GM12878 (cell line): ENCODE measurements around the gene PNMA1. TPM values are rescaled to one million over a fixed set of nuclear protein-coding genes. Genes with fewer than 3 reads are reported as not detected.

Experiments used
- BMI1 ChIP-seq: fragments of 450-650 bp; IDR thresholded peaks from 2 replicates; pipeline ENCODE4 v1.6.1; 2016; ENCODE audit warnings: mild to moderate bottlenecking, moderate library complexity, borderline replicate concordance
- FOXK2 ChIP-seq: fragments of 450-650 bp; IDR thresholded peaks from 2 replicates; pipeline ENCODE4 v1.6.1; 2017; ENCODE audit warnings: mild to moderate bottlenecking, moderate library complexity
- HDGF ChIP-seq: fragments of 450-650 bp; IDR thresholded peaks from 2 replicates; pipeline ENCODE4 v1.6.1; 2016; ENCODE audit warnings: antibody characterized with exemption
- IKZF2 ChIP-seq, 2 experiments: fragments of 450-650 bp; IDR thresholded peaks; 2 replicates each; pipeline ENCODE4 v1.6.1; 2017; ENCODE audit warnings: mild to moderate bottlenecking in 2 of 2, moderate library complexity in 2 of 2
- MYC ChIP-seq: IDR thresholded peaks from 2 replicates; pipeline ENCODE4 v1.6.1; 2011; ENCODE audit warnings: mild to moderate bottlenecking, low read length, moderate library complexity, inconsistent platforms; ENCODE audit not compliant: insufficient read depth, insufficient replicate concordance, insufficient read length, severe bottlenecking
- NBN ChIP-seq: fragments of 450-650 bp; IDR thresholded peaks from 2 replicates; pipeline ENCODE4 v1.6.1; 2016
- NFIC ChIP-seq: IDR thresholded peaks from 2 replicates; pipeline ENCODE4 v1.6.1; 2012; ENCODE audit warnings: low read depth, mild to moderate bottlenecking, inconsistent platforms, low read length, moderate library complexity
- NRF1 ChIP-seq: conservative IDR thresholded peaks from 2 replicates; pipeline ENCODE4 v1.6.1; 2011; ENCODE audit warnings: mild to moderate bottlenecking, low read depth, low read length, improper control_type of control experiment
- PAX5 ChIP-seq: IDR thresholded peaks from 2 replicates; pipeline ENCODE4 v1.6.1; 2011; ENCODE audit warnings: low read depth, low read length, borderline replicate concordance
- POU2F2 ChIP-seq: IDR thresholded peaks from 3 replicates; pipeline ENCODE4 v1.6.1; 2011; ENCODE audit warnings: low read depth, mild to moderate bottlenecking, low read length, borderline replicate concordance
- RFX5 ChIP-seq: IDR thresholded peaks from 2 replicates; pipeline ENCODE4 v1.6.1; 2011; ENCODE audit warnings: low read depth, low read length, improper control_type of control experiment
- TAF1 ChIP-seq: IDR thresholded peaks from 2 replicates; pipeline ENCODE4 v1.6.1; 2011; ENCODE audit warnings: mild to moderate bottlenecking, low read depth, low read length, borderline replicate concordance
- TCF7 ChIP-seq: IDR thresholded peaks from 2 replicates; pipeline ENCODE4 v1.6.1; 2014; ENCODE audit warnings: antibody characterized with exemption, borderline replicate concordance
- YBX1 ChIP-seq: fragments of 450-650 bp; IDR thresholded peaks from 2 replicates; pipeline ENCODE4 v1.6.1; 2016; ENCODE audit warnings: antibody characterized with exemption
- YY1 ChIP-seq: IDR thresholded peaks from 2 replicates; pipeline ENCODE4 v1.6.1; 2011; ENCODE audit warnings: low read depth, mild to moderate bottlenecking, low read length
- polyA plus RNA-seq, 11 experiments: library from polyadenylated mRNA; depleted of rRNA in 4 of 11; unstranded in 6 of 11; stranded (reverse) in 5 of 11; fragments of >200 nt; fragmentation: Nextera tagmentation in 4 of 11; fragmentation: Illumina TruSeq in 1 of 11; extraction: Ambion mirVana in 4 of 11; extraction: Trizol in 1 of 11; gene quantifications; 1 replicate in 1 of 11; 2 replicates in 10 of 11; pipeline versions ENCODE4 v1.2.1 to v1.2.3, GENCODE V29; 2011 to 2016; ENCODE audit warnings: inconsistent platforms in 2 of 11, missing spikeins in 2 of 11, low read depth in 1 of 11
- total RNA-seq, 4 experiments: library from RNA; depleted of rRNA in 3 of 4; stranded (reverse); fragments of >200 nt in 3 of 4; fragmentation: Illumina TruSeq in 1 of 4; extraction: Trizol in 1 of 4; gene quantifications; 2 replicates each; pipeline versions ENCODE4 v1.2.1 to v1.2.3, GENCODE V29; 2013 to 2021
- TF ChIP-seq, protein P1 (sequence below): fragments of 450-650 bp; IDR thresholded peaks from 2 replicates; pipeline ENCODE4 v1.6.1; 2016; ENCODE audit warnings: mild to moderate bottlenecking, moderate library complexity, borderline replicate concordance
- TF ChIP-seq, protein P2 (sequence below): IDR thresholded peaks from 2 replicates; pipeline ENCODE4 v1.6.1; 2012; ENCODE audit warnings: low read depth, low read length, improper control_type of control experiment
- TF ChIP-seq, protein P3 (sequence below): fragments of 450-650 bp; IDR thresholded peaks from 2 replicates; pipeline ENCODE4 v1.6.1; 2017; ENCODE audit warnings: mild to moderate bottlenecking, moderate library complexity
- TF ChIP-seq, protein P4 (sequence below): fragments of 450-650 bp; IDR thresholded peaks from 2 replicates; pipeline ENCODE4 v1.6.1; 2016; ENCODE audit warnings: mild to moderate bottlenecking

The PNMA1 gene
- total and polyA plus RNA-seq, 10 of the 15 experiments (the other 5 are each of a cell fraction or from before 2014, with no cell fraction given): 1.8 to 39.3 (median 11.1) TPM

DNA sequence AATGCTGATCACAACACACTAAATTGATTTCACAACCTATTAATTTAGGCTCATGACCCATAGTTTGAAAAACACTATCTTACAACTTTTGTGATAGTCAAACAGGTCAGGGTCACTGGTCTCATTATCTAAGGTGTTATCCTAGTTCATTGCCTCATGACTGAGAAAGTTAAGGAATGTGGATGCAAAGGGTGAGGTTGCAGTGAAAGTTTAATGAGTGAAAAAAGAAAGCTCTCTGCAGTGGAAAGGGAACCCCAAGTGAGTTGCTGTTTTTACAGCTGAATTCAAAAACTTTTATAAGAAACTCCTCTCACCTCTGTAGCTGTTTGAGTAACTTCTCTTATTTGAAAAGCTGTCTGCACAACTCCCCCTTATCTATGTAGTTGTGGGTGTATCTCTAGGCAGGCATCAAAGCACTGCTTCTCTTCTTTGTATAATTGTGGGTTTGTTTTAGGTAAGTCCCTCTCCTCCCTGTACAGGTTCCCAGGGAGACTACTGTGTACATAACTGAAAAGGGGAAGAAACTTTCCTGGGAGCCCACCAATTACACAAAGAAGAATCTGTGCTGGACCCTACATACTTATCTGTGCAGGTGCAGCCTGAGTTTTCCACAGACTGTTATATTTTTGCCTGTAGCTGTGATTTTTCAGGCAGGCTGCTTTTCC, 50.5 kb downstream of the PNMA1 start (continued):
- TF ChIP-seq, protein P1, sequence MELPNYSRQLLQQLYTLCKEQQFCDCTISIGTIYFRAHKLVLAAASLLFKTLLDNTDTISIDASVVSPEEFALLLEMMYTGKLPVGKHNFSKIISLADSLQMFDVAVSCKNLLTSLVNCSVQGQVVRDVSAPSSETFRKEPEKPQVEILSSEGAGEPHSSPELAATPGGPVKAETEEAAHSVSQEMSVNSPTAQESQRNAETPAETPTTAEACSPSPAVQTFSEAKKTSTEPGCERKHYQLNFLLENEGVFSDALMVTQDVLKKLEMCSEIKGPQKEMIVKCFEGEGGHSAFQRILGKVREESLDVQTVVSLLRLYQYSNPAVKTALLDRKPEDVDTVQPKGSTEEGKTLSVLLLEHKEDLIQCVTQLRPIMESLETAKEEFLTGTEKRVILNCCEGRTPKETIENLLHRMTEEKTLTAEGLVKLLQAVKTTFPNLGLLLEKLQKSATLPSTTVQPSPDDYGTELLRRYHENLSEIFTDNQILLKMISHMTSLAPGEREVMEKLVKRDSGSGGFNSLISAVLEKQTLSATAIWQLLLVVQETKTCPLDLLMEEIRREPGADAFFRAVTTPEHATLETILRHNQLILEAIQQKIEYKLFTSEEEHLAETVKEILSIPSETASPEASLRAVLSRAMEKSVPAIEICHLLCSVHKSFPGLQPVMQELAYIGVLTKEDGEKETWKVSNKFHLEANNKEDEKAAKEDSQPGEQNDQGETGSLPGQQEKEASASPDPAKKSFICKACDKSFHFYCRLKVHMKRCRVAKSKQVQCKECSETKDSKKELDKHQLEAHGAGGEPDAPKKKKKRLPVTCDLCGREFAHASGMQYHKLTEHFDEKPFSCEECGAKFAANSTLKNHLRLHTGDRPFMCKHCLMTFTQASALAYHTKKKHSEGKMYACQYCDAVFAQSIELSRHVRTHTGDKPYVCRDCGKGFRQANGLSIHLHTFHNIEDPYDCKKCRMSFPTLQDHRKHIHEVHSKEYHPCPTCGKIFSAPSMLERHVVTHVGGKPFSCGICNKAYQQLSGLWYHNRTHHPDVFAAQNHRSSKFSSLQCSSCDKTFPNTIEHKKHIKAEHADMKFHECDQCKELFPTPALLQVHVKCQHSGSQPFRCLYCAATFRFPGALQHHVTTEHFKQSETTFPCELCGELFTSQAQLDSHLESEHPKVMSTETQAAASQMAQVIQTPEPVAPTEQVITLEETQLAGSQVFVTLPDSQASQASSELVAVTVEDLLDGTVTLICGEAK: no peak
- TF ChIP-seq IKZF2 (IDR thresholded peaks at IDR 0.05): peak; percentile 75 to 79
- TF ChIP-seq YY1: no peak
- 0 out of 3 replicates have a peak, but pooled peaks have one; percentile 25 for TF ChIP-seq POU2F2
- no peak for TF ChIP-seq MYC
- TF ChIP-seq NRF1: no peak
- TF ChIP-seq, protein P2, sequence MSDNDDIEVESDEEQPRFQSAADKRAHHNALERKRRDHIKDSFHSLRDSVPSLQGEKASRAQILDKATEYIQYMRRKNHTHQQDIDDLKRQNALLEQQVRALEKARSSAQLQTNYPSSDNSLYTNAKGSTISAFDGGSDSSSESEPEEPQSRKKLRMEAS: no peak
- TF ChIP-seq FOXK2: no peak
- TF ChIP-seq HDGF: no peak
- TF ChIP-seq, protein P3, sequence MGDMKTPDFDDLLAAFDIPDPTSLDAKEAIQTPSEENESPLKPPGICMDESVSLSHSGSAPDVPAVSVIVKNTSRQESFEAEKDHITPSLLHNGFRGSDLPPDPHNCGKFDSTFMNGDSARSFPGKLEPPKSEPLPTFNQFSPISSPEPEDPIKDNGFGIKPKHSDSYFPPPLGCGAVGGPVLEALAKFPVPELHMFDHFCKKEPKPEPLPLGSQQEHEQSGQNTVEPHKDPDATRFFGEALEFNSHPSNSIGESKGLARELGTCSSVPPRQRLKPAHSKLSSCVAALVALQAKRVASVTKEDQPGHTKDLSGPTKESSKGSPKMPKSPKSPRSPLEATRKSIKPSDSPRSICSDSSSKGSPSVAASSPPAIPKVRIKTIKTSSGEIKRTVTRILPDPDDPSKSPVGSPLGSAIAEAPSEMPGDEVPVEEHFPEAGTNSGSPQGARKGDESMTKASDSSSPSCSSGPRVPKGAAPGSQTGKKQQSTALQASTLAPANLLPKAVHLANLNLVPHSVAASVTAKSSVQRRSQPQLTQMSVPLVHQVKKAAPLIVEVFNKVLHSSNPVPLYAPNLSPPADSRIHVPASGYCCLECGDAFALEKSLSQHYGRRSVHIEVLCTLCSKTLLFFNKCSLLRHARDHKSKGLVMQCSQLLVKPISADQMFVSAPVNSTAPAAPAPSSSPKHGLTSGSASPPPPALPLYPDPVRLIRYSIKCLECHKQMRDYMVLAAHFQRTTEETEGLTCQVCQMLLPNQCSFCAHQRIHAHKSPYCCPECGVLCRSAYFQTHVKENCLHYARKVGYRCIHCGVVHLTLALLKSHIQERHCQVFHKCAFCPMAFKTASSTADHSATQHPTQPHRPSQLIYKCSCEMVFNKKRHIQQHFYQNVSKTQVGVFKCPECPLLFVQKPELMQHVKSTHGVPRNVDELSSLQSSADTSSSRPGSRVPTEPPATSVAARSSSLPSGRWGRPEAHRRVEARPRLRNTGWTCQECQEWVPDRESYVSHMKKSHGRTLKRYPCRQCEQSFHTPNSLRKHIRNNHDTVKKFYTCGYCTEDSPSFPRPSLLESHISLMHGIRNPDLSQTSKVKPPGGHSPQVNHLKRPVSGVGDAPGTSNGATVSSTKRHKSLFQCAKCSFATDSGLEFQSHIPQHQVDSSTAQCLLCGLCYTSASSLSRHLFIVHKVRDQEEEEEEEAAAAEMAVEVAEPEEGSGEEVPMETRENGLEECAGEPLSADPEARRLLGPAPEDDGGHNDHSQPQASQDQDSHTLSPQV: no peak
- TF ChIP-seq TAF1: no peak
- peak; percentile 51 for TF ChIP-seq BMI1
- TF ChIP-seq, protein P4, sequence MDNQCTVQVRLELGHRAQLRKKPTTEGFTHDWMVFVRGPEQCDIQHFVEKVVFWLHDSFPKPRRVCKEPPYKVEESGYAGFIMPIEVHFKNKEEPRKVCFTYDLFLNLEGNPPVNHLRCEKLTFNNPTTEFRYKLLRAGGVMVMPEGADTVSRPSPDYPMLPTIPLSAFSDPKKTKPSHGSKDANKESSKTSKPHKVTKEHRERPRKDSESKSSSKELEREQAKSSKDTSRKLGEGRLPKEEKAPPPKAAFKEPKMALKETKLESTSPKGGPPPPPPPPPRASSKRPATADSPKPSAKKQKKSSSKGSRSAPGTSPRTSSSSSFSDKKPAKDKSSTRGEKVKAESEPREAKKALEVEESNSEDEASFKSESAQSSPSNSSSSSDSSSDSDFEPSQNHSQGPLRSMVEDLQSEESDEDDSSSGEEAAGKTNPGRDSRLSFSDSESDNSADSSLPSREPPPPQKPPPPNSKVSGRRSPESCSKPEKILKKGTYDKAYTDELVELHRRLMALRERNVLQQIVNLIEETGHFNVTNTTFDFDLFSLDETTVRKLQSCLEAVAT: no peak
- TF ChIP-seq YBX1: no peak
- 0 out of 2 replicates have a peak, but pooled peaks have one; percentile 13 for TF ChIP-seq PAX5
- TF ChIP-seq NBN: 0 out of 2 replicates have a peak, but pooled peaks have one; percentile 32
- peak; percentile 59; the same call in 1 of the 2 replicates for TF ChIP-seq TCF7
- TF ChIP-seq RFX5: no peak
- TF ChIP-seq NFIC: 0 out of 2 replicates have a peak, but pooled peaks have one; percentile 22
